ENCODE measurements around the gene ZNRF2. TPM values are rescaled to one million over a fixed set of nuclear protein-coding genes. Genes with fewer than 3 reads are reported as not detected.
"Not testable (repeated sequence)": the region's sequence is repeated elsewhere in the genome, so short reads cannot be mapped to it uniquely, and the experiment has no call there.

The ZNRF2 gene
- total RNA-seq, 1 donor from 2014 or later = 17.3 TPM

DNA sequence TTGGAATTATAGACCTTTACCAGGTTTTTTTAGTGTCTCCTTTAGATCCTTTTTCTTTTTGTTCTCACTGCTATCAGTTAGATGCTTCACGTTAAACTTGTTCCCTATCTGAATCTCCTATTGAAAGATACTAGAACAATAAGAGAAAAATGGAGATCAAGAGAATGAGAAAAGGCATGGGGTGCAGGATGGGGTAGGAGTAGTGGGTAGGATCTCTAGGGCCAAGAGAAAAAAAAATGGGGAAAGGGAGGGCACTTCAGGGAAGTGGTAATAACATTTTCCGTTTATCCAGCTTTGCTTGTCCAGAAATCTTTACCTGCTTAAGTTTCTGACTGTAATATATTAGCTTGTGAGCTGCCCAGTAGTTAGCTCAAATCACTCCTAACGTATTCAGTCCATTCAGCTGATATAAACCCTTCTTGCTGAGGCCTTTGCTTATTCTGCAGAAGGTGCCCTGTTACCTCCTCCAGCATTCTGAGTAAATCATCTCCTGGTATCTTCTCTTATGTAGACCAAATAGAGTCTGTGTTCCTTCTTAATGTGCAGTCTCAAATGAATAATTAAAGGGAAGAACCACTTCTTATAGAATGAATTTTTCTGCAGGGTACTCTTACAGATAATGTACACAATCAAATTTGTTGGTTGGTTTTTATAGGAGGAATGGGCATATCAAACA, 69.7 kb downstream of the ZNRF2 start:
- no peak for DNase-seq (ENCODE audit: low spot score)

GRCh38 chr7:30354791-30355190, 70.4 kb downstream of the ZNRF2 start:
- no peak for DNase-seq (ENCODE audit: low spot score)

GRCh38 chr7:30359957-30360356, 75.6 kb downstream of the ZNRF2 start:
- DNase-seq (ENCODE audit: low spot score) = no peak

GRCh38 chr7:30363778-30364563, 79.6 kb downstream of the ZNRF2 start:
- DNase-seq (ENCODE audit: low spot score) = no peak

DNA sequence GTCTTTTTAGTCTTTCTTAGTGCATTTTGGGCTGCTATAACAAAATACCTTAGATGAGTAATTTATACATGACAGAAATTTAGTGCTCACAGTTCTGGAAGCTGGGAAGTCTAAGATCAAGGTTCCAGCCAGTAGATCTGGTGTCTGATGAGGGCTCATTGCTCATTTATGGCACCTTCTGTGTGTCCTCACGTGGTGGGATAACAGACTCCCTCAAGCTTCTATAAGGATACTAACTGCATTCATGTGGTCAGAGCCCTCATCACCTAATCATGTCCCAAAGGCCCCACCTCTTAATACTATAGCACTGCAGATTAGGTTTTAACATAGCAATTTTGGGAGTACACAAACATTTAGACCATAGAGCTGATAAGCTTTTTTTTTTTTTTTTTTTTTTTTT, 80.4 kb downstream of the ZNRF2 start:
- DNase-seq (ENCODE audit: low spot score) = no peak

DNA sequence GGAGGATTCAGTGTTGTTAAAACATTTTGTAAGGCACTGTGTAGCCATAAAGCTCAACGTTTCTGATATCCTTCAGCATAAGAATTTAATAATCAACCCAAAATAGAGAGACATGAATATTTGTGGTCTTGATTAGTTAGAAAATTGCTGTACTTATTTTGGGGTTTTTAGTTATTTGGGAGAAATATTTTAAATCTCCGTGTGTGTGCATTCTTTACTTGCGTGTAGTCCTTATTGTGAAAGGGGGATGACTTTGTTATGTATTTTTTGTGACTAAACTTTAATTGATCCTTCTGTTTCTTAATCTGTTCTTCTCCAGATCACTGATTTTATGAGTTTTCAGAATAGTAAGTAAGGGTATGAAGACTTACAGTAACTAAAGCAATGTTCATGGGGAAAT, 81.2 kb downstream of the ZNRF2 start:
- DNase-seq (ENCODE audit: low spot score) = no peak

GRCh38 chr7:30366606-30367005, 82.2 kb downstream of the ZNRF2 start:
- DNase-seq (ENCODE audit: low spot score) = no peak

GRCh38 chr7:30367561-30367960, 83.2 kb downstream of the ZNRF2 start:
- DNase-seq (ENCODE audit: low spot score) = no peak

DNA sequence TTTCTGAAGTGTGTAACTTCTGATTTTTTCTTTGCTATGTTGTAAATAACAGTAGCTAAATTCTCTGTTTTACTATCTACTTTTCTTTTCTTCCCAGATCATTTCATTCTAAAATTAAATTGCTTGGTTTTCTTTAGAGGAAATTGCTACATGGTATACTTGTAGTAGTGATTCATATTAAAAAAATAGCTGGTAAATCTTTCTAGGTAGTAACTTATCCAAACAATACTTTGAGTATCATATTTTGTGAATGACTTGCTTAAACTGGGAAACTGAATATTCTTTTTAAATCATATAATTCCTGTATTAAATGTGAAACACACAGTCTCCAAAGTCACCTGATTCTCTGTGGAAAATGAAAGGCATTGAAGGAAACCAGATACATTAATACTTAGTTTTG, 85.5 kb downstream of the ZNRF2 start:
- no peak for DNase-seq (ENCODE audit: low spot score)

- DNase-seq (ENCODE audit: low spot score) = no peak
Measured at GRCh38 chr7:30371321-30371720, 86.9 kb downstream of the ZNRF2 start.

GRCh38 chr7:30378275-30378674, 93.9 kb downstream of the ZNRF2 start:
- DNase-seq (ENCODE audit: low spot score) = no peak

DNA sequence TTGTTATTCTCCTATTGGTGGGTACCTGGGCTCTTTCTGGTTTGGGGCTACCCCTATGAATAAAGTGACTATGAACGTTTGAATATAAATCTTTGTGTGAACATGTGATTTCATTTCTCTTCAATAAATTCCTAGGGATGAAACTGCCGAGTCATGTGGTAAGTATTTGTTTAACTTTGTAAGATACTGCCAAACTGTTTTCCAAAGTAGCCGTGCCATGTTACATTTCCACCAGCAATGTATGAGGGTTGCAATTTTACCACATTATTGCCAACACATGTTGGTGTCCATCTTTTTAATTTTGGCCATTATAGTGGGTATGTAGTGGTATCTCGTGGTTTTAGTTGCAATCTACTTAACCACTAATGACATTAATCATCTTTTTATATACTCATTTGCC, 94.7 kb downstream of the ZNRF2 start:
- no peak for DNase-seq (ENCODE audit: low spot score)

GRCh38 chr7:30379741-30380140, 95.3 kb downstream of the ZNRF2 start:
- no peak for DNase-seq (ENCODE audit: low spot score)

GRCh38 chr7:30380294-30380693, 95.9 kb downstream of the ZNRF2 start:
- DNase-seq (ENCODE audit: low spot score) = no peak

DNA sequence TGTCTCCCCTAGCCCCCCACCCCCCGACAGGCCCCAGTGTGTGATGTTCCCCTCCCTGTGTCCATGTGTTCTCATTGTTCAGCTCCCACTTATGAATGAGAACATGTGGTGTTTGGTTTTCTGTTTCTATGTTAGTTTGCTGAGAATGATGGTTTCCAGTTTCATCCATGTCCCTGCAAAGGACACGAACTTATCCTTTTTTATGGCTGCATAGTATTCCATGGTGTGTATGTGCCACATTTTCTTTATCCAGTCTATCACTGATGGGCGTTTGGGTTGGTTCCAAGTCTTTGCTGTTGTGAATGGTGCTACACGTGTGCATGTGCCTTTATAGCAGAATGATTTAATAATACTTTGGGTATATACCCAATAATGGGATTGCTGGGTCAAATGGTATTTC, 96.4 kb downstream of the ZNRF2 start:
- not testable (repeated sequence) for DNase-seq (ENCODE audit: low spot score)

DNA sequence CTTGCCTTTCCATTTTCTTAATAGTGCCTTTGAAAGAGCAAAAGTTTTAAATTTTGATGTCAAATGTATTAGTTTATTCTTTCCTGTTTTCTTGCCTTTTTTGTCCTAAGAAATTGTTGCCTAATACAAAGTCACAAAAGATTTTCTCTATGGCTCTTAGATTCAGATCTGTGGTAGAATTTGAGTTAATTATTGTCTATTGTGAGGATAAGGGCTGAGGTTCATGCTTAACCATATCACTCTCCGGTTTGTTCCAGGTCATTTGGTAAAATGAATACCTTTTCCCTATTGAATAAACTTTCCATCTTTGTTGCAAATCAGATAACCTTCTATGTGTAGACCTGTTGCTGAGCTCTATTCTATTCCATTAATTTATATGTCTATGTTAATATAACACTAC, 98.2 kb downstream of the ZNRF2 start:
- no peak for DNase-seq (ENCODE audit: low spot score)

DNA sequence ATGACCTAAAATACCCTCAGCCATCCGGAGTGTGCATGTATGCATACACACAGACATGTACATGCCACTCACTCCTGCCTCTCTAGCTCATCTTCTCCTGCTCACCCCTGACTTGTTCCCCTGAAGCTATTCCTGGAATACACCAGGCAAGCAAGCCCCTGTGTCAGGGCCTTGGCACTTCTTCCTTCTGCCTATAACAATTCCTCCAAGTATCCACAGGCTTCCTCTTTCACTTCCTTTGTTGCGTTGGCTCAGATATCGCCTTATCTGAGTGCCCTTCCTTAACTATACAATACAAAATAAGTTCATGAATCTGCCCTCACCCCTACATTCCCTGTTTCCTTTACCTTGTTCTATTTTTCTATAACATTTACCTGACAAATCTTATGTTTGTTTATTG, 105.4 kb downstream of the ZNRF2 start:
- peak; percentile 10 for DNase-seq (ENCODE audit: low spot score)

DNA sequence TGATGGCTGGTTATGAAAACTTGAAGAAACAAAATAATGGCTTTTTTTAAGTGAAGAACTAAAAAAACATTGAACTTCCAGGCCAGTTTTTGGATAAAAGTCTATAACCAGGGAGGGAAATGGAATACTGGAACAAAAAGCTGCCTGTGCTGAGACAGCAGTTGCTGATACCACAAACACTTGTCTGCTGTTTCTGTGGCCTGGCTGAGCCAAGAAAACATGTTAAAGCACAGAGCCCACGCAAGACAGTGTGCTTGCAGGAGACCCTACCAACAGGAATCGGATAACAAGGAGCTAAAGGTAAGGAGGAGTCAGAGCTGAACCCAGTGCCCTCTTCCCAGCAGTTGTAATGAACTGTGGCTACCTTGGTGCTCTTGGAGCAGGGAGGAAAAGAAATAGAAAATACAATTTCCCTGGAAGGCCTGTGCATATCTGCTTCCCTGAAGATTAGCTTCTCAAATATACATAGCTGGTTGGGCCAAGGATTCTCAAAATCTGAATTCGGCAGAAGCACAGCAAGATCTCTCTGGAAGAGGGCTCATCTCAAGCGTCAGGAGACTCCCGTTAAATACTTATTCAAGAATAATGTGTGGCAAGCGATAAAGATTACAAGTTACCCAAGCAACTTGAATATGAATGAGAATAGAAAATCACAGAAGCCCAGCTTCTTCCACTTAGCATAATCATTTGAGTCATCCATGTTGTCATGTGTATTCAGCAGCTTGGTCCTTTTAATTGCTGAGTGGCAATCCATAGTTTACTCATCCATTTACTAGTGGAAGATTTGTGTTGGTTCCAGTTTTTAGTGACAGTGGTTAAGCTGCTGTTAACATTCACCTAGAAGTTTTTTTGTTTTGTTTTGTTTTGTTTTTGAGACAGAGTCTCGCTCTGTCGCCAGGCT, 106.6 kb downstream of the ZNRF2 start:
- no peak for DNase-seq (ENCODE audit: low spot score)

- no peak for DNase-seq (ENCODE audit: low spot score)
Measured at GRCh38 chr7:30391806-30392205, 107.4 kb downstream of the ZNRF2 start.

GRCh38 chr7:30395676-30396075, 111.3 kb downstream of the ZNRF2 start:
- no peak for DNase-seq (ENCODE audit: low spot score)

DNA sequence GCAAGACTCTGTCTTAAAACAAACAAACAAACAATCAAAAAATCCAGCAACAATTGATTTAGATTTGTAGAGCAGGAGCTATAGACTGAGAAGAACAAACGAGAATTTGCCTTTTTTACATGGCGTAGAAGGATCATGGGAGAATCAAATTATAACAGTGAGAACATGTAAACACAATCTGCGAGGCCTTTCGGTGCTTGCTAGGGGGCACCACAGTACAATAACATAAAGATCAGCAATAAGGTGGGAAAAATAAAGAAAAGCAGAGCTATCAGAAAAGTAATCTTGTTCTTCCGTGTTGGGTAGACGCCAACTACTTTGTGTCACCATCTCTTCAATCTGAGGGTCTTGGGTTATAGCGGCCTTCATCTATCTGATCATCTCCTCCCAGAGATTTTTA, 112.0 kb downstream of the ZNRF2 start:
- peak; percentile 19 for DNase-seq (ENCODE audit: low spot score)

DNA sequence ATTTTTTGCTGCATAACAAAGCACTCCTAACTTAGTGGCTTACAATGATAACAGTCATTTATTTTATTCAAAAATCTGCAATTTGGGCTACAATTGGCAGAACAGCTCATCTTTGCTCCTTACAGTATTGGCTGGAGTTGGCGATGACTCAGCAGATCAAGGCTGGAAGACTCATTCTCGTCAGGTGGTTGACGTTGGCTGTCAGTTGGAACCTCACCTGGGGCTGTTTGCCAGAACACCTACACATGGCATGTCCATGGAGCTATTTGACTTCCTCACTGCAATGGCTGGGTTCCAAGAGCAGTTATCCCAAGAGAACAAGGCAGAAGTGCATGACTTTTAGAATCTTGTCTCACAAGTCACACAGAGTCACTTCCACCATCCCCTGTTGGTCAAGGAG, 119.1 kb downstream of the ZNRF2 start:
- DNase-seq (ENCODE audit: low spot score) = no peak

Data from umbilical cord (tissue), 2 donors.